Peyer's patch (tissue), 4 donors: Measurements from ENCODE around the gene CHRNA5. TPM values are rescaled to one million over a fixed set of nuclear protein-coding genes. Genes with fewer than 3 reads are reported as not detected.

ENCODE experiments used
- DNase-seq, 3 donors: peaks; one replicate each; pipeline ENCODE4 v3.0.0-alpha.2; 2017 to 2019
- H3K27ac ChIP-seq, 4 donors: fragments of 200-600 bp; sonication (generic); one replicate each; pipeline ENCODE4 v1.5.1; 2016 to 2019
- H3K27me3 ChIP-seq, 2 donors: fragments of 200-600 bp; sonication (generic); one replicate each; pipeline ENCODE4 v1.5.1; 2019
- H3K36me3 ChIP-seq, 3 donors: fragments of 200-600 bp; sonication (generic); one replicate each; pipeline ENCODE4 v1.5.1; 2016 to 2019
- H3K4me1 ChIP-seq, 4 donors: fragments of 200-600 bp; sonication (generic); one replicate each; pipeline ENCODE4 v1.5.1; 2016 to 2019
- H3K4me3 ChIP-seq, 4 donors: fragments of 200-600 bp; sonication (generic); 1 replicate in 3 of 4; 2 replicates in 1 of 4; pipeline ENCODE4 v1.5.1; 2016 to 2019; ENCODE audit warnings: mild to moderate bottlenecking in 1 of 4
- H3K9me3 ChIP-seq, 4 donors: fragments of 200-600 bp; sonication (generic); one replicate each; pipeline ENCODE4 v1.5.1; 2016 to 2019; ENCODE audit warnings: mild to moderate bottlenecking in 1 of 4
- CTCF ChIP-seq, 6 experiments: fragments of 450-650 bp in 4 of 6; fragments of 200-600 bp in 2 of 6; sonication (generic) in 1 of 6; IDR thresholded peaks; one replicate each; pipeline ENCODE4 v1.5.1; 2017 to 2019; ENCODE audit warnings: antibody characterized with exemption in 6 of 6, mild to moderate bottlenecking in 3 of 6, moderate library complexity in 1 of 6
- POLR2A ChIP-seq, 2 donors: fragments of 450-650 bp; IDR thresholded peaks; one replicate each; pipeline ENCODE4 v1.5.1; 2017; ENCODE audit warnings: antibody characterized with exemption in 2 of 2, mild to moderate bottlenecking in 2 of 2, moderate library complexity in 2 of 2
- total RNA-seq, 4 donors: library from RNA; depleted of rRNA; stranded (reverse); fragments of >200 nt; gene quantifications; one replicate each; pipeline ENCODE4 v1.1.0, GENCODE V29; 2016

The CHRNA5 gene
- total RNA-seq, 4 donors from 2014 or later, result 0.38 to 1.7 (median 0.87) TPM

- no peak for TF ChIP-seq POLR2A (IDR thresholded peaks at IDR 0.05)
- TF ChIP-seq CTCF (IDR thresholded peaks at IDR 0.05), result no peak
- H3K9me3 ChIP-seq, result no peaks in the 10 kb centered on the region
These were observed 5.4 kb downstream of the CHRNA5 start for GRCh38 chr15:78570710-78571109.

GRCh38 chr15:78571382-78571781, 6.1 kb downstream of the CHRNA5 start:
- no peaks in the 10 kb centered on the region for H3K9me3 ChIP-seq
- no peak overlapping the region for H3K27ac ChIP-seq
- H3K4me3 ChIP-seq, result no peak overlapping the region
- no peak for DNase-seq
- no peaks in the 10 kb centered on the region for H3K27me3 ChIP-seq
- no peaks in the 10 kb centered on the region for H3K36me3 ChIP-seq
- H3K4me1 ChIP-seq, result peaks cover 0 to 4% (median 0%) of the 10 kb centered on the region in 4 donors
- TF ChIP-seq POLR2A (IDR thresholded peaks at IDR 0.05), result no peak
- no peak for TF ChIP-seq CTCF (IDR thresholded peaks at IDR 0.05)

More at GRCh38 chr15:78570710-78571109, 5.4 kb downstream of the CHRNA5 start:
- peaks cover 0 to 11% (median 0%) of the 10 kb centered on the region in 4 donors for H3K4me1 ChIP-seq
- H3K27ac ChIP-seq, result no peak overlapping the region
- H3K36me3 ChIP-seq, result no peaks in the 10 kb centered on the region
- DNase-seq, result no peak
- H3K27me3 ChIP-seq, result no peaks in the 10 kb centered on the region
- H3K4me3 ChIP-seq, result no peak overlapping the region

- H3K4me3 ChIP-seq, result no peak overlapping the region
- H3K27ac ChIP-seq, result no peak overlapping the region
- no peak for DNase-seq
- no peak for TF ChIP-seq CTCF (IDR thresholded peaks at IDR 0.05)
- no peak for TF ChIP-seq POLR2A (IDR thresholded peaks at IDR 0.05)
- H3K9me3 ChIP-seq, result no peaks in the 10 kb centered on the region
- H3K36me3 ChIP-seq, result no peaks in the 10 kb centered on the region
- H3K4me1 ChIP-seq, result no peaks in the 10 kb centered on the region
- H3K27me3 ChIP-seq, result no peaks in the 10 kb centered on the region
These were observed 8.1 kb downstream of the CHRNA5 start for GRCh38 chr15:78573416-78573815.

- no peak overlapping the region for H3K27ac ChIP-seq
- no peak overlapping the region for H3K4me3 ChIP-seq
- DNase-seq, result no peak
- no peaks in the 10 kb centered on the region for H3K4me1 ChIP-seq
- no peaks in the 10 kb centered on the region for H3K27me3 ChIP-seq
- no peaks in the 10 kb centered on the region for H3K36me3 ChIP-seq
- no peaks in the 10 kb centered on the region for H3K9me3 ChIP-seq
- TF ChIP-seq POLR2A (IDR thresholded peaks at IDR 0.05) (no peak), CTCF (IDR thresholded peaks at IDR 0.05) (no peak)
These were observed 9.6 kb downstream of the CHRNA5 start for GRCh38 chr15:78574944-78575343.

GRCh38 chr15:78597583-78597982, 32.3 kb downstream of the CHRNA5 start:
- H3K4me1 ChIP-seq, result no peaks in the 10 kb centered on the region
- no peaks in the 10 kb centered on the region for H3K9me3 ChIP-seq
- H3K36me3 ChIP-seq, result no peaks in the 10 kb centered on the region
- H3K27me3 ChIP-seq, result no peaks in the 10 kb centered on the region
- TF ChIP-seq CTCF (IDR thresholded peaks at IDR 0.05), result no peak
- no peak for TF ChIP-seq POLR2A (IDR thresholded peaks at IDR 0.05)
- DNase-seq, result no peak
- H3K4me3 ChIP-seq, result no peak overlapping the region
- no peak overlapping the region for H3K27ac ChIP-seq

GRCh38 chr15:78598348-78598747, 33.0 kb downstream of the CHRNA5 start:
- DNase-seq, result no peak
- Histone ChIP-seq H3K9me3 (no peaks in the 10 kb centered on the region), H3K4me3 (no peak overlapping the region), H3K4me1 (no peaks in the 10 kb centered on the region), H3K36me3 (no peaks in the 10 kb centered on the region), H3K27ac (no peak overlapping the region), H3K27me3 (no peaks in the 10 kb centered on the region)
- no peak for TF ChIP-seq POLR2A (IDR thresholded peaks at IDR 0.05)
- no peak for TF ChIP-seq CTCF (IDR thresholded peaks at IDR 0.05)
